ENCODE results near the gene MAEA. TPM values are rescaled to one million over a fixed set of nuclear protein-coding genes. Genes with fewer than 3 reads are reported as not detected.

The MAEA gene
- total RNA-seq, 1 donor from 2014 or later: 68.2 TPM

GRCh38 chr4:1269209-1269608 lies 20.5 kb upstream of the MAEA start:
- Mint-ChIP-seq H3K4me1 (ENCODE audit: unreplicated experiment) (no peaks in the 10 kb centered on the region), H3K27ac (ENCODE audit: unreplicated experiment) (no peak overlapping the region), H3K27me3 (ENCODE audit: unreplicated experiment) (peaks cover 3% of the 10 kb centered on the region), H3K36me3 (ENCODE audit: low read depth, unreplicated experiment) (peaks cover 19% of the 10 kb centered on the region), H3K4me3 (ENCODE audit: unreplicated experiment) (no peak overlapping the region), H3K9me3 (ENCODE audit: unreplicated experiment) (peaks cover 11% of the 10 kb centered on the region)
- TF ChIP-seq, protein P1, sequence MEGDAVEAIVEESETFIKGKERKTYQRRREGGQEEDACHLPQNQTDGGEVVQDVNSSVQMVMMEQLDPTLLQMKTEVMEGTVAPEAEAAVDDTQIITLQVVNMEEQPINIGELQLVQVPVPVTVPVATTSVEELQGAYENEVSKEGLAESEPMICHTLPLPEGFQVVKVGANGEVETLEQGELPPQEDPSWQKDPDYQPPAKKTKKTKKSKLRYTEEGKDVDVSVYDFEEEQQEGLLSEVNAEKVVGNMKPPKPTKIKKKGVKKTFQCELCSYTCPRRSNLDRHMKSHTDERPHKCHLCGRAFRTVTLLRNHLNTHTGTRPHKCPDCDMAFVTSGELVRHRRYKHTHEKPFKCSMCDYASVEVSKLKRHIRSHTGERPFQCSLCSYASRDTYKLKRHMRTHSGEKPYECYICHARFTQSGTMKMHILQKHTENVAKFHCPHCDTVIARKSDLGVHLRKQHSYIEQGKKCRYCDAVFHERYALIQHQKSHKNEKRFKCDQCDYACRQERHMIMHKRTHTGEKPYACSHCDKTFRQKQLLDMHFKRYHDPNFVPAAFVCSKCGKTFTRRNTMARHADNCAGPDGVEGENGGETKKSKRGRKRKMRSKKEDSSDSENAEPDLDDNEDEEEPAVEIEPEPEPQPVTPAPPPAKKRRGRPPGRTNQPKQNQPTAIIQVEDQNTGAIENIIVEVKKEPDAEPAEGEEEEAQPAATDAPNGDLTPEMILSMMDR (IDR thresholded peaks at IDR 0.05; ENCODE audit: unreplicated experiment): no peak
- no peak for DNase-seq (ENCODE audit: low spot score)

GRCh38 chr4:1271686-1272085 lies 18.0 kb upstream of the MAEA start:
- peaks cover 7% of the 10 kb centered on the region for H3K9me3 Mint-ChIP-seq (ENCODE audit: unreplicated experiment)
- TF ChIP-seq, protein P1 (IDR thresholded peaks at IDR 0.05; ENCODE audit: unreplicated experiment): no peak
- no peak overlapping the region for H3K27ac Mint-ChIP-seq (ENCODE audit: unreplicated experiment)
- H3K4me3 Mint-ChIP-seq (ENCODE audit: unreplicated experiment): no peak overlapping the region
- H3K27me3 Mint-ChIP-seq (ENCODE audit: unreplicated experiment): no peaks in the 10 kb centered on the region
- no peaks in the 10 kb centered on the region for H3K4me1 Mint-ChIP-seq (ENCODE audit: unreplicated experiment)
- H3K36me3 Mint-ChIP-seq (ENCODE audit: low read depth, unreplicated experiment): peaks cover 8% of the 10 kb centered on the region
- DNase-seq (ENCODE audit: low spot score): no peak

GRCh38 chr4:1274871-1275270 lies 14.8 kb upstream of the MAEA start:
- no peak overlapping the region for H3K4me3 Mint-ChIP-seq (ENCODE audit: unreplicated experiment)
- DNase-seq (ENCODE audit: low spot score): no peak
- TF ChIP-seq, protein P1 (IDR thresholded peaks at IDR 0.05; ENCODE audit: unreplicated experiment): no peak
- H3K27ac Mint-ChIP-seq (ENCODE audit: unreplicated experiment): no peak overlapping the region
- H3K27me3 Mint-ChIP-seq (ENCODE audit: unreplicated experiment): peaks cover 2% of the 10 kb centered on the region
- no peaks in the 10 kb centered on the region for H3K9me3 Mint-ChIP-seq (ENCODE audit: unreplicated experiment)
- peaks cover 6% of the 10 kb centered on the region for H3K36me3 Mint-ChIP-seq (ENCODE audit: low read depth, unreplicated experiment)
- H3K4me1 Mint-ChIP-seq (ENCODE audit: unreplicated experiment): no peaks in the 10 kb centered on the region

GRCh38 chr4:1276984-1277383 lies 12.7 kb upstream of the MAEA start:
- TF ChIP-seq, protein P1 (IDR thresholded peaks at IDR 0.05; ENCODE audit: unreplicated experiment): no peak
- Mint-ChIP-seq H3K27ac (ENCODE audit: unreplicated experiment) (no peak overlapping the region), H3K27me3 (ENCODE audit: unreplicated experiment) (peaks cover 6% of the 10 kb centered on the region), H3K9me3 (ENCODE audit: unreplicated experiment) (no peaks in the 10 kb centered on the region), H3K36me3 (ENCODE audit: low read depth, unreplicated experiment) (peaks cover 6% of the 10 kb centered on the region), H3K4me3 (ENCODE audit: unreplicated experiment) (no peak overlapping the region), H3K4me1 (ENCODE audit: unreplicated experiment) (no peaks in the 10 kb centered on the region)
- no peak for DNase-seq (ENCODE audit: low spot score)

- no peak for DNase-seq (ENCODE audit: low spot score)
- Mint-ChIP-seq H3K4me1 (ENCODE audit: unreplicated experiment) (no peaks in the 10 kb centered on the region), H3K9me3 (ENCODE audit: unreplicated experiment) (no peaks in the 10 kb centered on the region), H3K4me3 (ENCODE audit: unreplicated experiment) (no peak overlapping the region), H3K27ac (ENCODE audit: unreplicated experiment) (peak overlapping the region; percentile 52), H3K36me3 (ENCODE audit: low read depth, unreplicated experiment) (peaks cover 6% of the 10 kb centered on the region), H3K27me3 (ENCODE audit: unreplicated experiment) (peaks cover 6% of the 10 kb centered on the region)
- TF ChIP-seq, protein P1 (IDR thresholded peaks at IDR 0.05; ENCODE audit: unreplicated experiment): peak; percentile 28
Measured at GRCh38 chr4:1277667-1278665, 11.7 kb upstream of the MAEA start.
